ENCODE results near the gene NANOS3. TPM values are rescaled to one million over a fixed set of nuclear protein-coding genes. Genes with fewer than 3 reads are reported as not detected.

The NANOS3 gene
- total and polyA plus RNA-seq, 9 of the 15 experiments (the other 6 are each of a cell fraction or from before 2014, with no cell fraction given), result not detected

- TF ChIP-seq, protein P1, sequence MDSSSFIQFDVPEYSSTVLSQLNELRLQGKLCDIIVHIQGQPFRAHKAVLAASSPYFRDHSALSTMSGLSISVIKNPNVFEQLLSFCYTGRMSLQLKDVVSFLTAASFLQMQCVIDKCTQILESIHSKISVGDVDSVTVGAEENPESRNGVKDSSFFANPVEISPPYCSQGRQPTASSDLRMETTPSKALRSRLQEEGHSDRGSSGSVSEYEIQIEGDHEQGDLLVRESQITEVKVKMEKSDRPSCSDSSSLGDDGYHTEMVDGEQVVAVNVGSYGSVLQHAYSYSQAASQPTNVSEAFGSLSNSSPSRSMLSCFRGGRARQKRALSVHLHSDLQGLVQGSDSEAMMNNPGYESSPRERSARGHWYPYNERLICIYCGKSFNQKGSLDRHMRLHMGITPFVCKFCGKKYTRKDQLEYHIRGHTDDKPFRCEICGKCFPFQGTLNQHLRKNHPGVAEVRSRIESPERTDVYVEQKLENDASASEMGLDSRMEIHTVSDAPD (CRISPR knock-in tag; IDR thresholded peaks at IDR 0.05), result no peak
- TF ChIP-seq HDGF (IDR thresholded peaks at IDR 0.05) (no peak), PHF8 (IDR thresholded peaks at IDR 0.05; ENCODE audit: borderline replicate concordance, low read length) (peak; percentile 0; the same call in 1 of the 2 replicates), ZNF444 (CRISPR knock-in tag; IDR thresholded peaks at IDR 0.05) (no peak), DMBX1 (CRISPR knock-in tag; IDR thresholded peaks at IDR 0.05; ENCODE audit: borderline replicate concordance) (0 out of 2 replicates have a peak, but pooled peaks have one; percentile 38), HNRNPUL1 (IDR thresholded peaks at IDR 0.05; ENCODE audit: low read length) (no peak), HMGN3 (IDR thresholded peaks at IDR 0.05; ENCODE audit: borderline replicate concordance, extremely low read depth, insufficient read length, low read depth, low read length) (no peak), MTA3 (IDR thresholded peaks at IDR 0.05; ENCODE audit: borderline replicate concordance) (0 out of 2 replicates have a peak, but pooled peaks have one; percentile 42), HLTF (IDR thresholded peaks at IDR 0.05) (no peak), ZNF146 (CRISPR knock-in tag; IDR thresholded peaks at IDR 0.05; ENCODE audit: unreplicated experiment) (no peak), ZFX (CRISPR knock-in tag; IDR thresholded peaks at IDR 0.05) (peak; percentile 66), HNRNPL (IDR thresholded peaks at IDR 0.05; ENCODE audit: low read depth, low read length) (peak; percentile 61; the same call in 1 of the 2 replicates), MYC (IDR thresholded peaks at IDR 0.05; ENCODE audit: low read depth, low read length) (peak; percentile 37; the same call in 1 of the 2 replicates), MYC (CRISPR knock-in tag; IDR thresholded peaks at IDR 0.05; ENCODE audit: borderline replicate concordance, low read depth) (no peak), NFIC (IDR thresholded peaks at IDR 0.05) (no peak), PPARD (CRISPR knock-in tag; IDR thresholded peaks at IDR 0.05) (no peak), RBM15 (IDR thresholded peaks at IDR 0.05; ENCODE audit: insufficient read depth, low read length) (no peak), ETV5 (CRISPR knock-in tag; IDR thresholded peaks at IDR 0.05; ENCODE audit: low read depth) (peak; percentile 49; the same call in 1 of the 2 replicates), RBM39 (optimal IDR thresholded peaks at IDR 0.05; ENCODE audit: low read depth, low read length) (no peak), ZNF561 (CRISPR knock-in tag; conservative IDR thresholded peaks at IDR 0.05) (no peak)
- TF ChIP-seq, protein P2, sequence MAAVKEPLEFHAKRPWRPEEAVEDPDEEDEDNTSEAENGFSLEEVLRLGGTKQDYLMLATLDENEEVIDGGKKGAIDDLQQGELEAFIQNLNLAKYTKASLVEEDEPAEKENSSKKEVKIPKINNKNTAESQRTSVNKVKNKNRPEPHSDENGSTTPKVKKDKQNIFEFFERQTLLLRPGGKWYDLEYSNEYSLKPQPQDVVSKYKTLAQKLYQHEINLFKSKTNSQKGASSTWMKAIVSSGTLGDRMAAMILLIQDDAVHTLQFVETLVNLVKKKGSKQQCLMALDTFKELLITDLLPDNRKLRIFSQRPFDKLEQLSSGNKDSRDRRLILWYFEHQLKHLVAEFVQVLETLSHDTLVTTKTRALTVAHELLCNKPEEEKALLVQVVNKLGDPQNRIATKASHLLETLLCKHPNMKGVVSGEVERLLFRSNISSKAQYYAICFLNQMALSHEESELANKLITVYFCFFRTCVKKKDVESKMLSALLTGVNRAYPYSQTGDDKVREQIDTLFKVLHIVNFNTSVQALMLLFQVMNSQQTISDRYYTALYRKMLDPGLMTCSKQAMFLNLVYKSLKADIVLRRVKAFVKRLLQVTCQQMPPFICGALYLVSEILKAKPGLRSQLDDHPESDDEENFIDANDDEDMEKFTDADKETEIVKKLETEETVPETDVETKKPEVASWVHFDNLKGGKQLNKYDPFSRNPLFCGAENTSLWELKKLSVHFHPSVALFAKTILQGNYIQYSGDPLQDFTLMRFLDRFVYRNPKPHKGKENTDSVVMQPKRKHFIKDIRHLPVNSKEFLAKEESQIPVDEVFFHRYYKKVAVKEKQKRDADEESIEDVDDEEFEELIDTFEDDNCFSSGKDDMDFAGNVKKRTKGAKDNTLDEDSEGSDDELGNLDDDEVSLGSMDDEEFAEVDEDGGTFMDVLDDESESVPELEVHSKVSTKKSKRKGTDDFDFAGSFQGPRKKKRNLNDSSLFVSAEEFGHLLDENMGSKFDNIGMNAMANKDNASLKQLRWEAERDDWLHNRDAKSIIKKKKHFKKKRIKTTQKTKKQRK (IDR thresholded peaks at IDR 0.05; ENCODE audit: borderline replicate concordance, low read depth, low read length), result no peak
- TF ChIP-seq, protein P3, sequence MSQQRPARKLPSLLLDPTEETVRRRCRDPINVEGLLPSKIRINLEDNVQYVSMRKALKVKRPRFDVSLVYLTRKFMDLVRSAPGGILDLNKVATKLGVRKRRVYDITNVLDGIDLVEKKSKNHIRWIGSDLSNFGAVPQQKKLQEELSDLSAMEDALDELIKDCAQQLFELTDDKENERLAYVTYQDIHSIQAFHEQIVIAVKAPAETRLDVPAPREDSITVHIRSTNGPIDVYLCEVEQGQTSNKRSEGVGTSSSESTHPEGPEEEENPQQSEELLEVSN (IDR thresholded peaks at IDR 0.05; ENCODE audit: borderline replicate concordance in 1 of 2, extremely low read depth in 1 of 2, insufficient read depth in 1 of 2, insufficient read length in 1 of 2, low read depth in 1 of 2, low read length in 1 of 2, poor library complexity in 1 of 2, severe bottlenecking in 1 of 2), result peak in 1 of 2 experiments; percentile 23
Measured at GRCh38 chr19:13841086-13841961, 35.6 kb upstream of the NANOS3 start (continued).
